SK-N-SH (cell line): ENCODE results near the gene MACO1.

Experiments
- CTCF ChIP-seq: fragments of 200-600 bp; sonication (generic); IDR thresholded peaks from 2 replicates; pipeline ENCODE4 v1.6.1; 2017; ENCODE audit warnings: antibody characterized with exemption, mild to moderate bottlenecking, moderate library complexity
- FOXJ3 ChIP-seq: sonication (generic); formaldehyde crosslinking; IDR thresholded peaks from 2 replicates; pipeline ENCODE4 v1.5.1; 2020; ENCODE audit warnings: mild to moderate bottlenecking, missing genetic modification reagents
- MAX ChIP-seq: IDR thresholded peaks from 2 replicates; pipeline ENCODE4 v1.4.0; 2012; ENCODE audit warnings: low read depth
- MXI1 ChIP-seq: IDR thresholded peaks from 2 replicates; pipeline ENCODE4 v1.6.1; 2012; ENCODE audit warnings: mild to moderate bottlenecking, low read depth, low read length, improper control_type of control experiment
- NFIC ChIP-seq: IDR thresholded peaks from 2 replicates; pipeline ENCODE4 v1.4.0; 2012; ENCODE audit warnings: borderline replicate concordance
- NRF1 ChIP-seq: IDR thresholded peaks from 2 replicates; pipeline ENCODE4 v1.6.1; 2012; ENCODE audit warnings: low read depth, mild to moderate bottlenecking, low read length
- REST ChIP-seq: IDR thresholded peaks from 2 replicates; pipeline ENCODE4 v1.6.1; 2012; ENCODE audit warnings: mild to moderate bottlenecking, low read depth, low read length, moderate library complexity
- RFX5 ChIP-seq: IDR thresholded peaks from 2 replicates; pipeline ENCODE4 v1.6.1; 2012; ENCODE audit warnings: mild to moderate bottlenecking, improper control_type of control experiment, low read length
- SIN3A ChIP-seq: IDR thresholded peaks from 2 replicates; pipeline ENCODE4 v1.6.1; 2012; ENCODE audit warnings: low read depth, mild to moderate bottlenecking, low read length, moderate library complexity, borderline replicate concordance

- TF ChIP-seq RFX5 = no peak
- TF ChIP-seq FOXJ3 (CRISPR knock-in tag) = no peak
- no peak for TF ChIP-seq SIN3A
- TF ChIP-seq CTCF = no peak
- TF ChIP-seq NFIC = no peak
- TF ChIP-seq REST = no peak
- TF ChIP-seq MAX = no peak
- TF ChIP-seq MXI1 = no peak
- no peak for TF ChIP-seq NRF1
Observed at GRCh38 chr1:25531082-25531461, 100.4 kb downstream of the MACO1 start.
